ENCODE measurements around the gene TMPRSS7.

DNA sequence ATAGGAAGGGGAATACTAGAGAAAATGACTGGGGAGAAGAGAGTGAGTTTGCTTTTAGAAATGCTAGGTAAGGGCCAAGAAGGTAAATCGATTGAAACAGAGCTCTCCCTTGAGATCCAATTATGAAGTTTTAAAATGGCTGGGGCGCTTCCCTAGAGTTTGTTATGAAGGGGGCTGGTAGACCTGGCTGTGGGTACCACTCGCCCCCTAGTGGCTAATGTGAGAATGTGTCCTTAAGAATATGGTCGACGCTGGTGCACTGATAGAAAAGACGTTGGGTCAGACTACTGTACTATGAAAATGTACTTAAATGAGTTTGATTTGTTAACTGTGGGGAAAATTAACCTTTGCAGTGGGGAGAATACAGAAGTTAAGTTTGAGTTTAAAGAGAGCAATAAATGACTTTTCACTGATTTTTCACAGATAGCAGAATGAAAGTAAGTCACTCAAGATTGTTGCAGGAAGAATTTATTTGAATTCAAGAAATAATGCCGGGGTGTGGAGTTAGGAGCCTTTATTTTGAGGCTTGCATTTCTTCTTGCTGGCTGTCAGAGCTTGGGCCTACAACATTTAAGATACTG is 9.2 kb downstream of the TMPRSS7 start:
- TF ChIP-seq, protein P1, sequence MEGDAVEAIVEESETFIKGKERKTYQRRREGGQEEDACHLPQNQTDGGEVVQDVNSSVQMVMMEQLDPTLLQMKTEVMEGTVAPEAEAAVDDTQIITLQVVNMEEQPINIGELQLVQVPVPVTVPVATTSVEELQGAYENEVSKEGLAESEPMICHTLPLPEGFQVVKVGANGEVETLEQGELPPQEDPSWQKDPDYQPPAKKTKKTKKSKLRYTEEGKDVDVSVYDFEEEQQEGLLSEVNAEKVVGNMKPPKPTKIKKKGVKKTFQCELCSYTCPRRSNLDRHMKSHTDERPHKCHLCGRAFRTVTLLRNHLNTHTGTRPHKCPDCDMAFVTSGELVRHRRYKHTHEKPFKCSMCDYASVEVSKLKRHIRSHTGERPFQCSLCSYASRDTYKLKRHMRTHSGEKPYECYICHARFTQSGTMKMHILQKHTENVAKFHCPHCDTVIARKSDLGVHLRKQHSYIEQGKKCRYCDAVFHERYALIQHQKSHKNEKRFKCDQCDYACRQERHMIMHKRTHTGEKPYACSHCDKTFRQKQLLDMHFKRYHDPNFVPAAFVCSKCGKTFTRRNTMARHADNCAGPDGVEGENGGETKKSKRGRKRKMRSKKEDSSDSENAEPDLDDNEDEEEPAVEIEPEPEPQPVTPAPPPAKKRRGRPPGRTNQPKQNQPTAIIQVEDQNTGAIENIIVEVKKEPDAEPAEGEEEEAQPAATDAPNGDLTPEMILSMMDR (IDR thresholded peaks at IDR 0.05; ENCODE audit: poor library complexity, severe bottlenecking) = peak; percentile 92
- TF ChIP-seq TAF1 (IDR thresholded peaks at IDR 0.05; ENCODE audit: low read depth) (no peak), EP300 (conservative IDR thresholded peaks at IDR 0.05; ENCODE audit: poor library complexity, severe bottlenecking) (no peak), POLR2AphosphoS5 (IDR thresholded peaks at IDR 0.05) (no peak), EZH2 (IDR thresholded peaks at IDR 0.05; ENCODE audit: borderline replicate concordance, insufficient read depth, low read length, poor library complexity, severe bottlenecking) (no peak), RAD21 (conservative IDR thresholded peaks at IDR 0.05) (peak; percentile 87), MXI1 (conservative IDR thresholded peaks at IDR 0.05; ENCODE audit: poor library complexity, severe bottlenecking) (no peak), SMC3 (conservative IDR thresholded peaks at IDR 0.05; ENCODE audit: poor library complexity) (peak; percentile 87)
- TF ChIP-seq, protein P2, sequence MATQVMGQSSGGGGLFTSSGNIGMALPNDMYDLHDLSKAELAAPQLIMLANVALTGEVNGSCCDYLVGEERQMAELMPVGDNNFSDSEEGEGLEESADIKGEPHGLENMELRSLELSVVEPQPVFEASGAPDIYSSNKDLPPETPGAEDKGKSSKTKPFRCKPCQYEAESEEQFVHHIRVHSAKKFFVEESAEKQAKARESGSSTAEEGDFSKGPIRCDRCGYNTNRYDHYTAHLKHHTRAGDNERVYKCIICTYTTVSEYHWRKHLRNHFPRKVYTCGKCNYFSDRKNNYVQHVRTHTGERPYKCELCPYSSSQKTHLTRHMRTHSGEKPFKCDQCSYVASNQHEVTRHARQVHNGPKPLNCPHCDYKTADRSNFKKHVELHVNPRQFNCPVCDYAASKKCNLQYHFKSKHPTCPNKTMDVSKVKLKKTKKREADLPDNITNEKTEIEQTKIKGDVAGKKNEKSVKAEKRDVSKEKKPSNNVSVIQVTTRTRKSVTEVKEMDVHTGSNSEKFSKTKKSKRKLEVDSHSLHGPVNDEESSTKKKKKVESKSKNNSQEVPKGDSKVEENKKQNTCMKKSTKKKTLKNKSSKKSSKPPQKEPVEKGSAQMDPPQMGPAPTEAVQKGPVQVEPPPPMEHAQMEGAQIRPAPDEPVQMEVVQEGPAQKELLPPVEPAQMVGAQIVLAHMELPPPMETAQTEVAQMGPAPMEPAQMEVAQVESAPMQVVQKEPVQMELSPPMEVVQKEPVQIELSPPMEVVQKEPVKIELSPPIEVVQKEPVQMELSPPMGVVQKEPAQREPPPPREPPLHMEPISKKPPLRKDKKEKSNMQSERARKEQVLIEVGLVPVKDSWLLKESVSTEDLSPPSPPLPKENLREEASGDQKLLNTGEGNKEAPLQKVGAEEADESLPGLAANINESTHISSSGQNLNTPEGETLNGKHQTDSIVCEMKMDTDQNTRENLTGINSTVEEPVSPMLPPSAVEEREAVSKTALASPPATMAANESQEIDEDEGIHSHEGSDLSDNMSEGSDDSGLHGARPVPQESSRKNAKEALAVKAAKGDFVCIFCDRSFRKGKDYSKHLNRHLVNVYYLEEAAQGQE (IDR thresholded peaks at IDR 0.05; ENCODE audit: borderline replicate concordance) = no peak
